Endothelial cell of umbilical vein (primary cell): ENCODE results near the gene PBX3. TPM values are rescaled to one million over a fixed set of nuclear protein-coding genes. Genes with fewer than 3 reads are reported as not detected.

Source experiments
- BruUV-seq: library from RNA; stranded (reverse); fragments of 400-500 nt; replicated peaks from 2 replicates; lab custom pipeline; 2021; lab: Mats Ljungman, UMichigan
- CTCF ChIA-PET: fragments of 300-600, 350-600 bp; sonication (Branson Sonifier 250); formaldehyde crosslinking; loops from one replicate; lab custom pipeline; 2021; ENCODE audit warnings: antibody characterized with exemption, inconsistent platforms; lab: Charles Lee
- POLR2A ChIA-PET: fragments of 300-600, 350-600 bp; sonication (Branson Sonifier 250); formaldehyde crosslinking; loops from one replicate; lab custom pipeline; 2021; ENCODE audit warnings: antibody characterized with exemption, inconsistent platforms; lab: Charles Lee
- DNase-seq: peaks from one replicate; pipeline ENCODE4 v3.0.0-alpha.2; 2011; ENCODE audit warnings: low read depth, low spot score
- FAIRE-seq: peaks from 2 replicates; lab custom pipeline; 2011; peaks lifted over from hg19 to GRCh38; lab: Jason Lieb, UNC
- H2AFZ ChIP-seq: 2 replicates; pipeline ENCODE4 v1.6.0; 2012; ENCODE audit warnings: low read depth, low read length, control low read depth, inconsistent platforms
- H3K27ac ChIP-seq: 2 replicates; pipeline ENCODE4 v1.5.1; 2011; ENCODE audit warnings: low read depth, mild to moderate bottlenecking, control low read depth, low read length, moderate library complexity; ENCODE audit not compliant: insufficient read depth
- H3K27me3 ChIP-seq, 2 experiments: 2 replicates each; pipeline versions ENCODE4 v1.6.0 to v1.6.1; 2011; ENCODE audit warnings: low read length in 2 of 2, mixed read lengths in 1 of 2; ENCODE audit not compliant: control insufficient read depth in 2 of 2, insufficient read depth in 2 of 2
- H3K36me3 ChIP-seq, 2 experiments: 2 replicates in 1 of 2; 3 replicates in 1 of 2; pipeline ENCODE4 v1.5.1; 2011; ENCODE audit warnings: low read length in 2 of 2, mild to moderate bottlenecking in 1 of 2, moderate library complexity in 1 of 2; ENCODE audit not compliant: control insufficient read depth in 2 of 2, insufficient read depth in 2 of 2; ENCODE audit errors: extremely low read depth in 1 of 2
- H3K4me1 ChIP-seq: 3 replicates; pipeline ENCODE4 v1.5.1; 2011; ENCODE audit warnings: mild to moderate bottlenecking, low read length; ENCODE audit not compliant: control insufficient read depth, insufficient read depth; ENCODE audit errors: extremely low read depth
- H3K4me2 ChIP-seq: 2 replicates; pipeline ENCODE4 v1.6.1; 2011; ENCODE audit warnings: low read length, control low read depth, mixed read lengths; ENCODE audit not compliant: insufficient read depth
- H3K4me3 ChIP-seq, 3 experiments: fragments of 200-600 bp in 1 of 3; sonication (generic), shearing (Covaris generic) in 1 of 3; replicated peaks in 1 of 3; 2 replicates each; pipeline ENCODE4 v1.5.1; 2011 to 2016; ENCODE audit warnings: control low read depth in 3 of 3, low read length in 3 of 3, mild to moderate bottlenecking in 2 of 3, inconsistent platforms in 1 of 3, low read depth in 1 of 3, moderate library complexity in 1 of 3; ENCODE audit not compliant: insufficient read depth in 1 of 3
- H3K79me2 ChIP-seq: 2 replicates; pipeline ENCODE4 v1.6.0; 2012; ENCODE audit warnings: low read length, inconsistent platforms; ENCODE audit not compliant: control insufficient read depth, insufficient read depth
- H3K9ac ChIP-seq: replicated peaks from 2 replicates; pipeline ENCODE3; 2011; ENCODE audit warnings: low read length, control low read depth; ENCODE audit not compliant: insufficient read depth; ENCODE audit errors: extremely low read depth
- H3K9me1 ChIP-seq: replicated peaks from 3 replicates; pipeline ENCODE4 v1.6.0; 2011; ENCODE audit warnings: mild to moderate bottlenecking, low read length; ENCODE audit not compliant: control insufficient read depth, insufficient read depth; ENCODE audit errors: extremely low read depth
- H3K9me3 ChIP-seq: replicated peaks from 2 replicates; pipeline ENCODE4 v1.5.1; 2012; ENCODE audit warnings: low read length, inconsistent platforms; ENCODE audit not compliant: control insufficient read depth, insufficient read depth
- H4K20me1 ChIP-seq: replicated peaks from 2 replicates; pipeline ENCODE3; 2011; ENCODE audit warnings: mild to moderate bottlenecking, low read length; ENCODE audit not compliant: control insufficient read depth, insufficient read depth; ENCODE audit errors: extremely low read depth
- EZH2 ChIP-seq: IDR thresholded peaks from 2 replicates; pipeline ENCODE4 v1.6.1; 2012; ENCODE audit warnings: borderline replicate concordance, low read depth, mild to moderate bottlenecking, moderate library complexity, low read length, inconsistent platforms; ENCODE audit not compliant: severe bottlenecking
- FOS ChIP-seq: IDR thresholded peaks from 2 replicates; pipeline ENCODE4 v1.6.1; 2011; ENCODE audit warnings: mild to moderate bottlenecking, low read length, moderate library complexity, borderline replicate concordance; ENCODE audit not compliant: insufficient read depth
- GATA2 ChIP-seq: IDR thresholded peaks from 2 replicates; pipeline ENCODE4 v1.7.0; 2011; ENCODE audit warnings: low read depth, mild to moderate bottlenecking, moderate library complexity, mixed read lengths, low read length; ENCODE audit not compliant: insufficient read length, insufficient read depth
- JUN ChIP-seq: IDR thresholded peaks from 2 replicates; pipeline ENCODE4 v1.6.1; 2011; ENCODE audit warnings: borderline replicate concordance, low read depth; ENCODE audit not compliant: insufficient read length, insufficient read depth
- MYC ChIP-seq: IDR thresholded peaks from one replicate; pipeline ENCODE4 v1.6.1; 2011; ENCODE audit warnings: mild to moderate bottlenecking, low read depth, low read length
- POLR2A ChIP-seq: IDR thresholded peaks from 2 replicates; pipeline ENCODE4 v1.6.1; 2012; ENCODE audit warnings: low read depth, mild to moderate bottlenecking, control low read depth, low read length
- POLR2AphosphoS5 ChIP-seq: IDR thresholded peaks from 2 replicates; pipeline ENCODE4 v1.6.1; 2012; ENCODE audit warnings: low read depth, mild to moderate bottlenecking, control low read depth, low read length, moderate library complexity; ENCODE audit not compliant: insufficient read depth
- dilution Hi-C: fragments of 300-500 bp; cut with MboI; formaldehyde crosslinking; loops from one replicate; pipeline ENCODE4 v1.15.0; 2019; ENCODE audit warnings: low sequenced_read_pairs; ENCODE audit not compliant: extremely low pct_ligation_motif_present
- intact Hi-C: fragments of 100-400 bp; cut with micrococcal nuclease; formaldehyde crosslinking; loops from one replicate; pipeline ENCODE4 v1.10.0; 2022
- polyA plus RNA-seq, 4 experiments: library from polyadenylated mRNA; depleted of rRNA in 3 of 4; stranded (reverse) in 3 of 4; unstranded in 1 of 4; fragments of >200 nt; gene quantifications; 2 replicates each; pipeline versions ENCODE4 v1.2.1 to v1.2.3, GENCODE V29; 2011 to 2012; ENCODE audit warnings: missing spikeins in 1 of 4
- total RNA-seq: library from RNA; stranded (reverse); gene quantifications from 2 replicates; pipeline ENCODE4 v1.2.3, GENCODE V29; 2021
- TF ChIP-seq, protein P1 (sequence below), 2 donors: IDR thresholded peaks; 1 replicate in 1 of 2; 2 replicates in 1 of 2; pipeline ENCODE4 v1.5.1; 2011; ENCODE audit warnings: low read length in 2 of 2, mild to moderate bottlenecking in 2 of 2, moderate library complexity in 2 of 2, control low read depth in 1 of 2, inconsistent platforms in 1 of 2, low read depth in 1 of 2; ENCODE audit not compliant: insufficient read depth in 1 of 2; ENCODE audit errors: extremely low read depth in 1 of 2
- TF ChIP-seq, protein P2 (sequence below): IDR thresholded peaks from 2 replicates; pipeline ENCODE4 v1.6.1; 2011; ENCODE audit not compliant: insufficient read depth, insufficient read length

PBX3 gene
- total and polyA plus RNA-seq, 2 donors (not counting 3 experiments of a cell fraction or from before 2014, with no cell fraction given) = 18.8 to 42.0 TPM

DNA sequence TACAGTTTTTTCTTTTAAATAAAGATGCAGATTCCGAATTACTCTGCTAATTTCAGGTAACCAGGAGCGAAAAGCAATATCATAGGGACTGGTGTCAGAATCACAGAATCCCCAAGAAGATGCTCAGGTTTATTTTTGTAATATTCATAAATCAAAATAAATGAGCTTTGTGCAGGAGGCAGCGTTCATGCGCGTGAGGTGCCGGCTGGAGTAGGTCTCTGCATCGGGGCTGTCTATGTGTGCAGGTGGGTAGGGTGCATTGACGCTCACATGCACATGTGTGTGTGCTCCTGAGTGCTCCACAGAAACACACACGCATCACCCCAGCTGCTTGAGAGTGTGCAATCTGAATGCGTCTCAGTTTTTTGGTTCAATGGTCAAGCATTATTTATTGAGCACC, 226.4 kb downstream of the PBX3 start:
- no peaks in the 10 kb centered on the region for H3K36me3 ChIP-seq
- FAIRE-seq (no peak), DNase-seq (no peak)

More for the DNA sequence above, 226.4 kb downstream of the PBX3 start:
- Histone ChIP-seq H2AFZ (no peak overlapping the region), H3K27me3 (peaks cover 2 to 3% of the 10 kb centered on the region in 2 experiments), H3K27ac (no peak overlapping the region), H3K4me2 (no peak overlapping the region), H3K9me1 (no peaks in the 10 kb centered on the region), H3K9me3 (no peaks in the 10 kb centered on the region), H4K20me1 (no peaks in the 10 kb centered on the region), H3K79me2 (no peaks in the 10 kb centered on the region), H3K9ac (no peak overlapping the region), H3K4me1 (no peaks in the 10 kb centered on the region), H3K4me3 (no peak overlapping the region)
- ChIA-PET POLR2A (no interaction called here), CTCF (no interaction called here)
- dilution Hi-C loops = no loop called here
- no TSS peak for BruUV-seq
- intact Hi-C loops = no loop called here
- TF ChIP-seq MYC (no peak), GATA2 (no peak), EZH2 (no peak), POLR2AphosphoS5 (no peak), JUN (no peak), FOS (no peak), POLR2A (no peak)
- TF ChIP-seq, protein P1, sequence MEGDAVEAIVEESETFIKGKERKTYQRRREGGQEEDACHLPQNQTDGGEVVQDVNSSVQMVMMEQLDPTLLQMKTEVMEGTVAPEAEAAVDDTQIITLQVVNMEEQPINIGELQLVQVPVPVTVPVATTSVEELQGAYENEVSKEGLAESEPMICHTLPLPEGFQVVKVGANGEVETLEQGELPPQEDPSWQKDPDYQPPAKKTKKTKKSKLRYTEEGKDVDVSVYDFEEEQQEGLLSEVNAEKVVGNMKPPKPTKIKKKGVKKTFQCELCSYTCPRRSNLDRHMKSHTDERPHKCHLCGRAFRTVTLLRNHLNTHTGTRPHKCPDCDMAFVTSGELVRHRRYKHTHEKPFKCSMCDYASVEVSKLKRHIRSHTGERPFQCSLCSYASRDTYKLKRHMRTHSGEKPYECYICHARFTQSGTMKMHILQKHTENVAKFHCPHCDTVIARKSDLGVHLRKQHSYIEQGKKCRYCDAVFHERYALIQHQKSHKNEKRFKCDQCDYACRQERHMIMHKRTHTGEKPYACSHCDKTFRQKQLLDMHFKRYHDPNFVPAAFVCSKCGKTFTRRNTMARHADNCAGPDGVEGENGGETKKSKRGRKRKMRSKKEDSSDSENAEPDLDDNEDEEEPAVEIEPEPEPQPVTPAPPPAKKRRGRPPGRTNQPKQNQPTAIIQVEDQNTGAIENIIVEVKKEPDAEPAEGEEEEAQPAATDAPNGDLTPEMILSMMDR (IDR thresholded peaks at IDR 0.05; ENCODE audit: extremely low read depth in 1 of 2, insufficient read depth in 1 of 2, low read depth in 1 of 2, low read length in 2 of 2) = no peak
- TF ChIP-seq, protein P2, sequence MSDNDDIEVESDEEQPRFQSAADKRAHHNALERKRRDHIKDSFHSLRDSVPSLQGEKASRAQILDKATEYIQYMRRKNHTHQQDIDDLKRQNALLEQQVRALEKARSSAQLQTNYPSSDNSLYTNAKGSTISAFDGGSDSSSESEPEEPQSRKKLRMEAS = no peak
